Measurements from ENCODE around the gene KCNK3.

GRCh38 chr2:26764906-26765305 is 72.4 kb downstream of the KCNK3 start:
- TF ChIP-seq, protein P1, sequence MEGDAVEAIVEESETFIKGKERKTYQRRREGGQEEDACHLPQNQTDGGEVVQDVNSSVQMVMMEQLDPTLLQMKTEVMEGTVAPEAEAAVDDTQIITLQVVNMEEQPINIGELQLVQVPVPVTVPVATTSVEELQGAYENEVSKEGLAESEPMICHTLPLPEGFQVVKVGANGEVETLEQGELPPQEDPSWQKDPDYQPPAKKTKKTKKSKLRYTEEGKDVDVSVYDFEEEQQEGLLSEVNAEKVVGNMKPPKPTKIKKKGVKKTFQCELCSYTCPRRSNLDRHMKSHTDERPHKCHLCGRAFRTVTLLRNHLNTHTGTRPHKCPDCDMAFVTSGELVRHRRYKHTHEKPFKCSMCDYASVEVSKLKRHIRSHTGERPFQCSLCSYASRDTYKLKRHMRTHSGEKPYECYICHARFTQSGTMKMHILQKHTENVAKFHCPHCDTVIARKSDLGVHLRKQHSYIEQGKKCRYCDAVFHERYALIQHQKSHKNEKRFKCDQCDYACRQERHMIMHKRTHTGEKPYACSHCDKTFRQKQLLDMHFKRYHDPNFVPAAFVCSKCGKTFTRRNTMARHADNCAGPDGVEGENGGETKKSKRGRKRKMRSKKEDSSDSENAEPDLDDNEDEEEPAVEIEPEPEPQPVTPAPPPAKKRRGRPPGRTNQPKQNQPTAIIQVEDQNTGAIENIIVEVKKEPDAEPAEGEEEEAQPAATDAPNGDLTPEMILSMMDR (IDR thresholded peaks at IDR 0.05; ENCODE audit: insufficient read depth, low read length) = no peak
- no peak for TF ChIP-seq REST (IDR thresholded peaks at IDR 0.05; ENCODE audit: insufficient replicate concordance, low read depth)

Data from HL-60 (cell line).